GM21529 (cell line): ENCODE data around the gene PRKCH.
"Not testable (repeated sequence)": the region's sequence is repeated elsewhere in the genome, so short reads cannot be mapped to it uniquely, and the experiment has no call there.

Source experiments
- ATAC-seq: cut with Tn5 transposase; IDR thresholded peaks from one replicate; pipeline ENCODE4 v1.9.1; 2021; ENCODE audit not compliant: unreplicated experiment

The PRKCH gene

DNA sequence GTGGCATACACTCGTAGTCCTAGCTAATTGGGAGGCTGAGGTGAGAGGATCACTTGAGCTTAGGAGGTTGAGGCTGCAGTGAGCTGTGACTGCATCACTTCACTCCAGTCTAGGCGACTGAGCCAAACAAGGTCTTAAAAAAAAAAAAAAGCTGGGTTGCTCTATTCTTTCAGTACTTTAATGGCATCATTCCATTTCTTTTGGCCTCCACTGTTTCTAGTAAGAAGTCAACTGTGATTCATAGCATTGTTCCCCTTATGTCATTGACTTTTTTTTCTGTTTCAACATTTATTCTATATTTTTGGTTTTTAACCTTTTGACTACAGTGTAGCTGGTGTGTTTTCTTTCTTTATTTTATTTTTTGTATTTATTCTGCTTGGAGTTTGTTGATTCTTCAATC, 16.7 kb upstream of the PRKCH start:
- ATAC-seq = no peak

DNA sequence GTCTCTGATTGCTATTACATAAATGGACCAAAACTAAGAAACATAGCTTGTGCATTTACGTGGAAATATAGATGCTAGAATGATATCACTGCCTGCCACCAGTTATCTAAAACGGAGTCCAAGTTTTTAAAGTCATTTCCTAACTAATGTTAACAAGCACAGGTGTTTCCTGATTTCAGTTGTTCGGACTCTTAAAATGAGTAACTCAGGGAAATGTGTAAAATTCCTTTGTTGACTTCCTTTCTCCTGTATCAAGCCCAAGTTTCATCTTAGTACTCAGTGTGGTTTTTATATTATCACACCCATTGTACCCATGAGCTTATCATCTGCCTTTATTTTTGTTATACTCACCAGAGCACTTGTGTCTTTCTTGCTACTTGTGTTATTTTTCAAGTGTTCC, 13.2 kb upstream of the PRKCH start:
- ATAC-seq = no peak

DNA sequence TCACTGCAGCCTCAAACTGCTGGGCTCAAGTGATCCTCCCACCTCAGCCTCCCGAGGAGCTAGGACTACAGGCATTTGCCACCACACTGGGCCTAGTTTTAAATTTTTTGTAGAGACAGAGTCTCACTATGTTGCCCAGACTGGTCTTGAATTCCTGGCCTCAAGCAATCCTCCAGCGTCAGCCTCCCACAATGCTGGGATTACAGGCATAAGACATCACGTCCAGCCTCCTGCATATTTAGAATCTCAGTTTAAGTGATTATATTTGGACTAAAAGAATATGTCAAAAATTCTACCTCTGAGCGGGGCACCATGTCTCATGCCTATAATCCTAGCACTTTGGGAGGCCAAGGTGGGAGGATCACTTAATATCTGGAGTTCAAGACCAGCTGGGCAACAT, 12.7 kb upstream of the PRKCH start:
- ATAC-seq = not testable (repeated sequence)

DNA sequence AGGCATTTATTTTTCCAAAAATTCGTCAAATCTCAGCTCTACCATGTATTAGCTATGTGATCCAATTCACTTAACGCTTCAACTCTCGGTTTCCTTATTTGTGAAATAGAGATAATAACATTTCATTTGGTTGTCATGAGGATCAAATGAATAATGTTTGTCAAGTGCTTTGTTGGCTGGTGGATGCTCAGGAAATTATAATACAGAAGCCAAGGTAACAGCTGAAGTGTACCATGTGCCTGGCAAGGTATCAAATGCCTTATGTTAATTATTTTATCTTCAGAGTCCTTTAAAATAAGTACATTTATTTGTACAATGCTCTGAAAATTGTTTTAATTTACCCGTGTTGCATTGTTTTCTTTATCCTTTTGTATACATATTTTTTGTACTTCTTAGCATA, 6.1 kb upstream of the PRKCH start:
- no peak for ATAC-seq

DNA sequence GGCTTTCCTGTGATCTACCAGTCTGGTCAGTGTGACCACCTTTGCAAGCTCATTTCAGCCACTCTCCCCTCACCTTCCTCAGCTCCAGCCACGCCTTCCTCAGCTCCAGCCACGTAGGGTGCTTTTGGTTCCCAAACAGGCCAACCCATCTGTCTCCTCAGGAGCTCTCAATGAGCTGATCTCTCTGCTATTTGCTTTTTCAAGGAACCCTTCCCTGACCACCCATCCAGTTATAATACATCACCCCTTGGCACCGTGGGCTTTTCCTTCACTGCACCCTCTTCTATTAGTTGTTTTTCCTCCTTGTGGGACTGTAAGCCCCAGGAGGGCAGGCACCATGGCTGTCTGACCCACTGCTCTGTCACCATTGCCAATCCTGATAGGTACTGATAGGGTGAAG, 2.3 kb upstream of the PRKCH start:
- ATAC-seq = no peak

DNA sequence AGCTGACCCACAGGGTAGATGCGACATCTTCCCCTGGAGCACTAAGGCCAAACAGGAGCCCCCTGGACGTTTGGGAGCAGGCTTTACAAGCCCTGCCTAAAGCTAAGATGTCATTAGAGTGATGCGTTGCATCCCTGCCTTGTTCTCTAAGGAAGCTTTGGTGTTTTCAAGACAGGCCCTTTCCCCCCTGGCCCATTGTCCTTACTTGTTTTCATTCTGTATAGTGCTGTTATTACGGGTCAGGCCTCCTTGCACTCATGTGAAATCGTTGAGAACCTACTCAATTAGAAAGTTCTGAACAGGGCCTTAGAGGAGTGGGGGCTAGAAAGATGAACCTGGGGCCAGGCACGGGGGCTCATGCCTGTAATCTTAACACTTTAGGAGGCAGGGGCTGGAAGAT, 1.7 kb upstream of the PRKCH start:
- no peak for ATAC-seq

DNA sequence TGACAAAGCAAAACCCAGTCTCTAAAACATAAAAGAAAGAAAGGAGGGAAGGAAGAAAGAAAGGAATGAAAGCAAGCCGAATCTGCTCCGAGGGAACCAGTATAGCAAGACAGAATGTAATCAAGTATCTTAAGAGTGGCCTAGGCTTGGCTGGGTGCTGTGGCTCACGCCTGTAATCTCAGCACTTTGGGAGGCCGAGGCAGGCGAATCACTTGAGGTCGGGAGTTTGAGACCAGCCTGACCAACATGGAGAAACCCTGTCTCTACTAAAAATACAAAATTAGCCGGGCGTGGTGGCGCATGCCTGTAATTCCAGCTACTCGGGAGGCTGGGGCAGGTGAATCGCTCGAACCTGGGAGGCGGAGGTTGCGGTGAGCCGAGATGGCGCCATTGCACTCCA, 1.2 kb upstream of the PRKCH start:
- ATAC-seq = not testable (repeated sequence)

DNA sequence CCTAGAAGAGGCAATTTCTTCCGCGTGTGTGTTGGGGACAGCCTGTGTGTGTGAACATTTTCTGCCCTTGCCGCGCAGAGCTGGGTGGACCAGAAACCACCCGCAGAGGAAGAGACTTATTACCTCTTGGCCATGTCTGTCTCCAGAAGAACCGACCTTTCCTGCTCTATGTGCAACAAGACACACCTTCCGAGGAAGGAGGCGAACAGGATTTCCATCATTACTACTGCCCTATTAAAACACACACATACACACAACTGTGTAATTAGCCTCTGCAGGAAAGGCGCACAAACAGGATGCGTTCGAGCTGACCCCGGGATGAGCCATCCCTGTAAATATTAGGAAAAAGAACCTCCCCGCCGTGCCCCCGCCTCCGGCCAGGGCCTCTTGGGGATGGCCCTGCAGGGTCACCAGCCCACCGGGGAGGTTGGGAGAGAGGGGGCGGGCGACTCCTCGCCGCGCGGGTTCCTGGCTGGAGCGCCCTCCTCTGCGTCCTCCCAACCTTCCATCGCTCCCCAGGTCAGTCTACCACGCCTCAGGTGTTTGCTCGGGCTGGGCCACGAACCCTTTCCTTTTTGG, 484 bp upstream of the PRKCH start:
- ATAC-seq = no peak

DNA sequence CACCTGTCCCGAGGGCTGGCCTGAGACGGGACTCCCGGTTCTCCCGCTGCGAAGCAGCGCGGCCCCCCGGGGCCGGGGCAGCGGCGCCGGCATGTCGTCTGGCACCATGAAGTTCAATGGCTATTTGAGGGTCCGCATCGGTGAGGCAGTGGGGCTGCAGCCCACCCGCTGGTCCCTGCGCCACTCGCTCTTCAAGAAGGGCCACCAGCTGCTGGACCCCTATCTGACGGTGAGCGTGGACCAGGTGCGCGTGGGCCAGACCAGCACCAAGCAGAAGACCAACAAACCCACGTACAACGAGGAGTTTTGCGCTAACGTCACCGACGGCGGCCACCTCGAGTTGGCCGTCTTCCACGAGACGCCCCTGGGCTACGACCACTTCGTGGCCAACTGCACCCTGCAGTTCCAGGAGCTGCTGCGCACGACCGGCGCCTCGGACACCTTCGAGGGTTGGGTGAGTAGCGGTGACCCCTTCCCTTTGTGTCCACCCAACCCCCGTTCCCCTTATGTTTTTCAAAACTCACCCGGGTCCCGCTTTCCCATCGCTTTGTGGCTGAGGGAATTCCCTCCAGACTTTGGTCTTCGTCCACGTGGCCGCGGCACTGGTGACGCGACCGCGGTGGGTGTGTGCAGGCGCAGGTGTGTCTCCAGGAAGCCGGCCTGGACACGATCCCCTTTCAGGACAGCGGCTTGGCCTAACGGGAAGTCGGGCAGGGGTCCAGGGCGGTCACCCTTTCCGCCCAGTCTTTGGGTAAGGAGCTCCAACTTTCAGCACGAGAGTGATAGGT, 826 bp downstream of the PRKCH start:
- ATAC-seq = no peak

DNA sequence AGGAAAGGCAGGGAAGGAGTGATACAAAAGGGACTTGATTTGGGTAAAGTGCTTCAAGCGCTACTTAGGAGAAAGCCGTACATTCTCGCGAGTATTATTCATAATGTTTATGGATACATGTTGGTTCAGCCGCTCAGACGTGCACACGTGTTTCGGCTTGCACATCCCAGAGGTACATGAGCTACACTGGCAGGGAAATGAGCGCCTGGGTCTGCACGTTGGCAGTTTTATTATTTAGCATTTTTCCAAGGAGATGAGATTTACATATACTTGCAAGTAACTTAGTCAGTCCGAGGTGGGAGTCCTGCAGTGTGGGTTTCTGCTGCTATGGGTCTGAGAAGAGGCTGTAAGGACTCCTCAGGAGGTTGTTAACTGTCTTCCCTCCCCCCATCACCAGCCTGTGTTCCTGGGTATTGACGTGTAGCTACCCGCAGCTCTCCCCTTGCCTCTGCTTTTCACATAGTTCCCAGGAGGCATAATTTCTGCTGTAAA, 1.5 kb downstream of the PRKCH start:
- ATAC-seq = no peak

DNA sequence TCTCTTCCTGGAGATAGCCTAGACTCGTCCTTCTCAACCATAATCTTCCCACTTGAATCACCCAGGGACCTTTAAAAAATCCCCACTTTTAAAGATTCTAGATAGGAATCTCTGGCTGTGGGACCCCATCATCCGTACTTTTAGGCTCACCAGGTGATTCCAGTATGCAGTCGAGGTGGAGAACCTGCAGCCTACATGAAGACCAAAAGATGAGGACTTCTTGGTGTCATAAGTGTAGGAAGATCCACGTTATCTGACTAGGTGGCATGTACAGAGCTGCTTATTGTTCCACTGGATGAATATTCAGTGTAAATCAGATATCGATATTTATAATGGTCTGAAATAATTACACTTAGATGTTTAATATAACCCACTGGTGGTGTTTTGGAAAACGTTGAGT, 2.6 kb downstream of the PRKCH start:
- ATAC-seq = no peak

DNA sequence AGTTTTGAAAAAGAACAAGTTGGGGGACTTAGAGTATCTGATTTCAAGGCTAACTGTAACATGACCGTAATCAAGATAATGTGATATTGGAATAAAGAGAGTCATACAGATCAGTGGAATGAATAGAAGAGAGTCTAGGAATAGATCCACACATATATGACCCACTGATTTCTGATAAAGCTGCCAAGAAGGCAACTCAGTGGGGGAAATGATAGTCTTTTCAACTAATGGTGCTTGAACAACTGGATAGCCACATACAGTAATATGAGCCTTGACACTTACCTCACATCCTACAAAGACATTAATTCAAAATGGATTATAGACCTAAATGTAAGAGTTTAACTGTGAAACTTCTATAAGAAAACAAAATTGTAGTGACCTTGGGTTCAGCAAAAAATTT, 3.8 kb downstream of the PRKCH start:
- no peak for ATAC-seq

DNA sequence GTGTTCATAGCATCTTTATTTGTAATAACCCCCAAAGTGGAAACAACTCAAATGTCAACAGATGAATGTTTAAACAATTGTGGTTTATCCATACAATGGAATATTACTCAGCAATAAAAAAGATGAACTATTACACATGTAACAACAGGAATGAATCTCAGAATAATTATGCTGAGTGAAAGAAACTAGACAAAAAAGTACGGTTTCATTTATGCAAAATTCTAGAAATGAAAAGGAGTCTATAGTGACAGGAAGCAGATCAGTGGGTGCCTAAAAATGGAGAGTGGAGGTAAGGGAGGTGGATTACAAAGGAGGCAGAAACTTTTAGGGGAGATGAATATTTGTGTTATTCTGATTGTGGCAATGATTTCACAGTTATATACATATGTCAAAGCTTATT, 4.8 kb downstream of the PRKCH start:
- ATAC-seq = no peak

DNA sequence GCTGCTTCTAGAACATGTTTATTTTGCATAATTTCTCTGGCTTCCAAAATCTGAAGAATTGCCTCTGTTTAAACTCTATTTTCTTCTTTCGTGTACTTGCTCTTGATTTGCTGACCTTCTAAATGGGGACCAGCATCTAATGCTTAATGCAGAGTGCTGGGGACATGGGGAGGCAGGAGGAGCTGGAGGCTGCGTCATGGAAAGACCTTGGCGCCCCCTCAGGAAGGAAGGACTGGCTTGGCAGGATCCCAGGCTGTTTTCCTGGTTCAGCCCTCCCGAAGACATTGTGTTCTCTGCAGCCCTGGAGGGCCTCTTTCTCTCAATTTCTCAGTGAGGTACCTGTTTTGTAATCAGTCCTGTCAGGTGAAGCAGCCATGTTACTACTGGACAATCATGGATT, 5.5 kb downstream of the PRKCH start:
- no peak for ATAC-seq

DNA sequence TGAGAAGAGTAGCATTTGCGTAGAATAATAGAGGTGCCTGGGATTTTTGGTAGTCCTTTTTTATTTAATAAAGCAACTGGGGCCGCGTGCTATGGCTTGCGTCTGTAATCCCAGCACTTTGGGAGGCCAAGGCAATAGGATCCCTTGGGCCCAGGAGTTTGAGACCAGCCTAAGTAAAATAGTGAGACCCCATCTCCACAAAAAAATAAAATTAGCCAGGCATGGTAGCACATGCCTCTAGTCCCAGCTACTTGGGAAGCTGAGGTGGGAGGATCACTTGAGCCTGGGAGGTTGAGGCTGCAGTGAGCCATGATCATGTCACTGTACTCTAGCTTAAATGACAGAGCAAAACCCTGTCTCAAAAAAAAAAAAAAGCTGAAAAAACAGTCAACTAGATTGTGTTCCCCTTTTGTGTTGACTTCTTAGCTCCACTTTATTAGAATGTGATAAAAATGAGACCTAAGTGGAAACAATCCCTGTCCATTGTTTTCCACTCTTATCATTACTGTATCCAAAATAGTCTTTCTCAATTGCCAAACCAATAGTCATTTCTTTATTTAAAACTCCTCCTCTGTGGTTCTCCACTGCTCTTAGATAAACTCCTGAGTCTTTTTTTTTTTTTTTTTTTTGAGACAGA, 7.4 kb downstream of the PRKCH start:
- ATAC-seq = no peak

DNA sequence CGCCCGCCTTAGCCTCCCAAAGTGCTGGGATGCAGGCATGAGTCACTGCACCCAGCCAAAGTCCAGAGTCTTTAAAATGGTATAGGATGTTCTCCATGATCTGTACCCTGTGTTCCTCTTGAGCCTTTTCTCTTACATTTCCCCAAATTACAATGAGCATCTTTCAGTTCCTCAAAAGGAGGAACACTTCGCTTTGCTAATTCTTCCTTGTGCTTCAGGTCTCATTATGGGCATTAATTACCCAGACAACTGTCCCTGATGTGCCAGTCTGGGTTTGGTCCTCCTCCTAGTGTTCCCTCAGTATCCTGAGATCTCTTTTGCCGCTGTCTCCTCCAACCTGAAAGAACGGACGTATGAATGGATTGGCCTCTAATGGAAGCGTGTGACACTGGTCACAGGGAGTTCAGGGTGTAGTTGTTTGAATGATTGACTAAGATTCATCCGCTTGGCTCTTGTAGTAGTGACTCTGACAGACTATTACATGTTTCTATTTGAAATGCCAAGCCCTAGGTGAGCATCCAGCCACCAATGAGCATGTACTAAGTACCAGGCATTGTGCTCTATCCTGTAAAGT, 8.2 kb downstream of the PRKCH start:
- no peak for ATAC-seq

DNA sequence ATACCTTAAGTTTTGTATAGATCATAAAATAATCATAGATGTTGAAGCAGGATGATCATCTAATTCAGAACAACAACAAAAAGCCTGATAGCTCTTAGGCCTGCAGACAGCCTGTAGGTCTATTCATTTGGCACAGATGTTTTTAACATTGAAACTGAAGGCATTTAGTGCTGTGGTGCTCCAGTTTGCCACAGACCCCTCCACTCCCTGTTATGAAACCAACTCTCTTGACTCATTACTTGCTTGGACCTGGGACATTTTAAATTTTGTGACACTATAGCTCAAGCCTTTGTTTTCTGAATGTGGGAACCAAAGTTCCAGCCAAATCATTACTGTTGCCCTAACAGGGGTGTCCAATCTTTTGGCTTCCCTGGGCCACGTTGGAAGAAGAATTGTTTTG, 9.1 kb downstream of the PRKCH start:
- ATAC-seq = no peak

DNA sequence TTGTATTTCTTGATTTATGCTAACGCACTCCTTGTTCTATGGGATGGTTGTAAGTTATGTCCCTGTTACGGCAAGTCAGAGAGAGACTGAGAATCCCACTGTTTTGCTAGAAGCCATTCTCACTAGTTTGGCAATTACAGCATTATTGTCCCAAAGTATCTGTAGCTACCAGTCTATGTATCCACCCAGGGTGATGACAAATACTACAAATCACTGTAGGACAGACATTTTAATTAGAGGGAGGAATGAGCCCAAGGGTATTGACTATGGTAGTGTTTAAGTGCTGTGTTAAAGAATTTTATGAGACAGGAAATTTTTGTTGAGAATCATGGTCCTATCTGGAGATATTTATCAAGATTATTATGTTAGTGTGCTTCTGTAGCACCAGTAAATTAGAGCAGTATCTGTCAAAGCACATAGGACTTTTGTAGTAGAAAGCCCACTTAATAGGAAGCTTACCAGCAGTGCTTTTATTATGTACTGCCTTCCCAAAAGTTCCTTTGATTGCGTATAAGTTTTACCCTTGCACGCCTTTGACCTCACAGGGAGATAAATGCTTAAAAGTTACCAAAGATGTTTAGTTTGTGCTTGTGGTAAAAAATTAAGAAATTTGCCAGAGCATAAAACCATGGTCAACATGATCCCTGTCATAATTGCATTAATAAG, 10.7 kb downstream of the PRKCH start:
- ATAC-seq = no peak

DNA sequence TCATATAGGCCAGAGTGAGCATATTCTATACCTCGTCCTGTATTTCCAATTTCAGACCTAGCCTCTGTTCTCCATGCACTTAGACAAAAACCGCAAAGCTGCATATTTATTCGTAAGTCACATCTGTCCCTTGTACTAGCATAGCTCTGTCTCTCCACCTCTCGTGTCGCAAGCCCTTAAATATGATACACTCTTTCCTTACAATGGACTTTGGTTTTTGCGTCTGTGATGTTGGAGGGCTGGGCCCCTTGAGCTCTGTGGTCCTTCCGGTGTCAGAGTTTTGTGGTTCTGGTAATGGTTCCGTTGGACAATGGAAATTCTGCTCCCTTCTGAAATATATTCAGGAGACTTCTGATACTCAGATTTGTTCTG, 11.3 kb downstream of the PRKCH start:
- ATAC-seq = no peak

DNA sequence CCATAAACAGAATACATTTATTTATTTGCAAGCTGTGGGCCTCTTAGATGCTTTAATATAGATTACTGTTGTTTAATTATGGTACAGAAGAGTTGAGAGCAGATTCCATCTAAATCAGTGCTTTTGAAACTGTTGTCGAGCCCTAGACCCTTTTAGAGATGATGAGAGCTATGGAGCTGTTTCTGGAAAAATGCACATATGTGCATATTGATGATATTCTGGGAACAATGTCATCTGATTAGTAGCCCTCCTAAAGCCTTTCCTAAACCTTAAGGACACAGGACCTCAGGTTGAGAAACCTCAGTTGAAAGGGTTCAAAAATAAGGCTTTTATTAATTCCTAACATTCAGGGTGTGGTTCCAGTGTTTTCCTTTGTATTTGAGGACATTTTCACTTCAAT, 11.7 kb downstream of the PRKCH start:
- no peak for ATAC-seq

DNA sequence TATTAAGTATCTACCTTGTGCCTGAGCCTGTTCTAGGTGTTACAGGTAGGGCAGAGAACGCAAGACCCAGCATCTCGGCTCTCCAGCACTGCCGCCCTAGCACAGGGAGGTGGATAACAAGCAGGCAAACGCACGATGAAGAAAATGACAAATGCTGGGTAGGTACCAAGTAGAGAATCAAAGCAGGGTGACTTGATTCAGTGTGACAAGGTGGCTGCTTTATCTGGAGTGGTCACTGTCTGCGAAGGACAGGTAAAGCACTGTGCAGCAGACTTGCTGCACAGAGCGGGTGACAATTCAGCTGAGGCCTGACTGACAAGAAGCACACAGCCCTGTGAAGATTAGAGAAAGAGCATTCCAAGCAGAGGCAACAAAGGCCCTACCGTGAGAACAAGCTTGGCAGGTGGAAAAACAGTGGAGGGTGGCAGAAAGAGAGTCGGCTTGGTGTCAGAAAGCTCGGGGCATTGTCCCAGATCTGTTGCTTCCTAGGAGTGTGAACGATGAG, 12.9 kb downstream of the PRKCH start:
- no peak for ATAC-seq
